IPS-18c (cell line): Measurements from ENCODE around the gene KIAA0319L.

Source experiments
- H3K4me3 ChIP-seq: 2 replicates; pipeline ENCODE4 v1.7.0; 2013; ENCODE audit warnings: low read depth, mild to moderate bottlenecking, low read length, moderate library complexity; ENCODE audit not compliant: insufficient read depth
- H3K9me3 ChIP-seq: one replicate; pipeline ENCODE4 v1.6.1; 2013; ENCODE audit warnings: mild to moderate bottlenecking, low read length, moderate library complexity; ENCODE audit not compliant: control insufficient read depth, insufficient read depth

Gene KIAA0319L

GRCh38 chr1:35569936-35570335, 12.7 kb upstream of the KIAA0319L start:
- Histone ChIP-seq H3K4me3 (no peak overlapping the region), H3K9me3 (no peaks in the 10 kb centered on the region)

GRCh38 chr1:35568975-35569395, 11.8 kb upstream of the KIAA0319L start:
- Histone ChIP-seq H3K9me3 (no peaks in the 10 kb centered on the region), H3K4me3 (no peak overlapping the region)

- Histone ChIP-seq H3K9me3 (no peaks in the 10 kb centered on the region), H3K4me3 (no peak overlapping the region)
Observed at GRCh38 chr1:35567947-35568558, 10.8 kb upstream of the KIAA0319L start.

- no peak overlapping the region for H3K4me3 ChIP-seq
- no peaks in the 10 kb centered on the region for H3K9me3 ChIP-seq
Observed at GRCh38 chr1:35565742-35566133, 8.5 kb upstream of the KIAA0319L start.

GRCh38 chr1:35564884-35565741, 7.9 kb upstream of the KIAA0319L start:
- H3K9me3 ChIP-seq = no peaks in the 10 kb centered on the region

GRCh38 chr1:35564037-35564883, 7.1 kb upstream of the KIAA0319L start:
- Histone ChIP-seq H3K4me3 (no peak overlapping the region), H3K9me3 (no peaks in the 10 kb centered on the region)

More at GRCh38 chr1:35564884-35565741, 7.9 kb upstream of the KIAA0319L start:
- H3K4me3 ChIP-seq = no peak overlapping the region

GRCh38 chr1:35563166-35563565, 6.0 kb upstream of the KIAA0319L start:
- no peak overlapping the region for H3K4me3 ChIP-seq
- no peaks in the 10 kb centered on the region for H3K9me3 ChIP-seq

GRCh38 chr1:35561972-35562680, 4.9 kb upstream of the KIAA0319L start:
- Histone ChIP-seq H3K4me3 (no peak overlapping the region), H3K9me3 (no peaks in the 10 kb centered on the region)

- H3K4me3 ChIP-seq = no peak overlapping the region
- no peaks in the 10 kb centered on the region for H3K9me3 ChIP-seq
Observed at GRCh38 chr1:35561297-35561971, 4.2 kb upstream of the KIAA0319L start.

GRCh38 chr1:35560256-35561225, 3.3 kb upstream of the KIAA0319L start:
- Histone ChIP-seq H3K9me3 (no peaks in the 10 kb centered on the region), H3K4me3 (no peak overlapping the region)

GRCh38 chr1:35559317-35559944, 2.2 kb upstream of the KIAA0319L start:
- H3K4me3 ChIP-seq = no peak overlapping the region; the same call in 1 of the 2 replicates

GRCh38 chr1:35558374-35559316, 1.4 kb upstream of the KIAA0319L start:
- no peaks in the 10 kb centered on the region for H3K9me3 ChIP-seq
- peak overlapping the region; percentile 97; the same call in 1 of the 2 replicates for H3K4me3 ChIP-seq

More at GRCh38 chr1:35559317-35559944, 2.2 kb upstream of the KIAA0319L start:
- H3K9me3 ChIP-seq = no peaks in the 10 kb centered on the region

GRCh38 chr1:35557611-35558373, 589 bp upstream of the KIAA0319L start, which contains the start of gene NCDN:
TSS of gene NCDN (plus strand) at chr1:35557799. CDS start at chr1:35558191, 392 bp downstream.
- Histone ChIP-seq H3K9me3 (no peaks in the 10 kb centered on the region), H3K4me3 (peak within 1 kb of the TSS; percentile 97)
